ENCODE results near the gene OR51G1.
"Not testable (repeated sequence)": the region's sequence is repeated elsewhere in the genome, so short reads cannot be mapped to it uniquely, and the experiment has no call there.

OR51G1 gene

GRCh38 chr11:4924239-4924638 is at the start of gene OR51G1:
TSS of gene OR51G1 (minus strand) at chr11:4924339. CDS start at chr11:4924339, 0 bp downstream.
- no peak for DNase-seq

- no peak for DNase-seq
Measured at GRCh38 chr11:4962816-4963215, 38.7 kb upstream of the OR51G1 start.

GRCh38 chr11:4960877-4961276 is 36.7 kb upstream of the OR51G1 start:
- DNase-seq: no peak

- DNase-seq: no peak
Measured at GRCh38 chr11:4957396-4957795, 33.3 kb upstream of the OR51G1 start.

GRCh38 chr11:4955613-4956012 is 31.5 kb upstream of the OR51G1 start, which contains the start of gene OR51A2:
TSS of gene OR51A2 (minus strand) at chr11:4955713. CDS start at chr11:4955713, 0 bp downstream.
- not testable (repeated sequence) for DNase-seq

GRCh38 chr11:4947505-4947904 is 23.4 kb upstream of the OR51G1 start, which contains the start of gene OR51A4:
TSS of gene OR51A4 (minus strand) at chr11:4947605. CDS start at chr11:4947100, 505 bp downstream.
- no peak for DNase-seq

GRCh38 chr11:4936745-4937144 is 12.6 kb upstream of the OR51G1 start:
- DNase-seq: no peak

- no peak for DNase-seq
Measured at GRCh38 chr11:4932751-4933150, 8.6 kb upstream of the OR51G1 start.

GRCh38 chr11:4926608-4927007 is 2.5 kb upstream of the OR51G1 start:
- DNase-seq: peak; percentile 2

- no peak for DNase-seq
Measured at GRCh38 chr11:4922304-4922703, 1.8 kb downstream of the OR51G1 start.

GRCh38 chr11:4921796-4922195 is 2.3 kb downstream of the OR51G1 start:
- no peak for DNase-seq

- no peak for DNase-seq
Measured at GRCh38 chr11:4919250-4919649, 4.9 kb downstream of the OR51G1 start, which contains the start of gene OR51G2. TSS of gene OR51G2 (minus strand) at chr11:4919350. CDS start at chr11:4915663, 3,687 bp downstream.

GRCh38 chr11:4916581-4916980 is 7.6 kb downstream of the OR51G1 start:
- no peak for DNase-seq

- no peak for DNase-seq
Measured at GRCh38 chr11:4903484-4903883, 20.7 kb downstream of the OR51G1 start, which contains the start of gene OR51A7. TSS of gene OR51A7 (plus strand) at chr11:4903783. CDS start at chr11:4907370, 3,587 bp downstream.

GRCh38 chr11:4891996-4892640 is 32.0 kb downstream of the OR51G1 start:
- peak; percentile 92 for DNase-seq

- DNase-seq: peak; percentile 6
Measured at GRCh38 chr11:4890279-4890678, 33.9 kb downstream of the OR51G1 start.

GRCh38 chr11:4887591-4887990 is 36.5 kb downstream of the OR51G1 start:
- DNase-seq: no peak

GRCh38 chr11:4886186-4886585 is 38.0 kb downstream of the OR51G1 start:
- DNase-seq: no peak

GRCh38 chr11:4884361-4884760 is 39.8 kb downstream of the OR51G1 start:
- no peak for DNase-seq

- no peak for DNase-seq
Measured at GRCh38 chr11:4882543-4882942, 41.6 kb downstream of the OR51G1 start.

GRCh38 chr11:4881860-4882500 is 42.2 kb downstream of the OR51G1 start, which contains the start of gene OR51T1:
TSS of gene OR51T1 (plus strand) at chr11:4881900. CDS start at chr11:4881900, 0 bp downstream.
- no peak for DNase-seq

GRCh38 chr11:4881188-4881587 is 43.0 kb downstream of the OR51G1 start:
- DNase-seq: no peak
